ENCODE data around the gene PON1. TPM values are rescaled to one million over a fixed set of nuclear protein-coding genes. Genes with fewer than 3 reads are reported as not detected.

PON1 gene
- total RNA-seq, 2 donors from 2014 or later, result not detected

- no peak for ATAC-seq (replicated peaks)
- Mint-ChIP-seq H3K4me1 (no peaks in the 10 kb centered on the region), H3K27me3 (peaks cover 15% of the 10 kb centered on the region), H3K27ac (no peak overlapping the region), H3K36me3 (ENCODE audit: low read depth) (no peaks in the 10 kb centered on the region), H3K9me3 (no peaks in the 10 kb centered on the region), H3K4me3 (no peak overlapping the region)
Measured at GRCh38 chr7:95303013-95303905, 21.1 kb downstream of the PON1 start.

GRCh38 chr7:95298091-95298490 lies 26.2 kb downstream of the PON1 start:
- H3K4me3 Mint-ChIP-seq, result no peak overlapping the region

GRCh38 chr7:95297041-95297440 lies 27.3 kb downstream of the PON1 start:
- H3K27me3 Mint-ChIP-seq, result peaks cover 15% of the 10 kb centered on the region
- no peaks in the 10 kb centered on the region for H3K36me3 Mint-ChIP-seq (ENCODE audit: low read depth)
- H3K4me1 Mint-ChIP-seq, result no peaks in the 10 kb centered on the region
- no peak overlapping the region for H3K27ac Mint-ChIP-seq
- H3K4me3 Mint-ChIP-seq, result no peak overlapping the region
- no peaks in the 10 kb centered on the region for H3K9me3 Mint-ChIP-seq
- no peak for ATAC-seq (replicated peaks)

More at GRCh38 chr7:95298091-95298490, 26.2 kb downstream of the PON1 start:
- Mint-ChIP-seq H3K9me3 (no peaks in the 10 kb centered on the region), H3K27me3 (peaks cover 18% of the 10 kb centered on the region), H3K27ac (no peak overlapping the region), H3K4me1 (no peaks in the 10 kb centered on the region), H3K36me3 (ENCODE audit: low read depth) (no peaks in the 10 kb centered on the region)
- no peak for ATAC-seq (replicated peaks)

- H3K27ac Mint-ChIP-seq, result no peak overlapping the region
- H3K27me3 Mint-ChIP-seq, result peaks cover 15% of the 10 kb centered on the region
- H3K36me3 Mint-ChIP-seq (ENCODE audit: low read depth), result no peaks in the 10 kb centered on the region
- no peaks in the 10 kb centered on the region for H3K4me1 Mint-ChIP-seq
- no peak for ATAC-seq (replicated peaks)
- no peak overlapping the region for H3K4me3 Mint-ChIP-seq
- H3K9me3 Mint-ChIP-seq, result no peaks in the 10 kb centered on the region
Measured at GRCh38 chr7:95296456-95296855, 27.9 kb downstream of the PON1 start.

- H3K27ac Mint-ChIP-seq, result no peak overlapping the region
- ATAC-seq (replicated peaks), result no peak
- H3K9me3 Mint-ChIP-seq, result no peaks in the 10 kb centered on the region
- peaks cover 18% of the 10 kb centered on the region for H3K27me3 Mint-ChIP-seq
- H3K4me3 Mint-ChIP-seq, result no peak overlapping the region
- no peaks in the 10 kb centered on the region for H3K4me1 Mint-ChIP-seq
- no peaks in the 10 kb centered on the region for H3K36me3 Mint-ChIP-seq (ENCODE audit: low read depth)
Measured at GRCh38 chr7:95295397-95295796, 28.9 kb downstream of the PON1 start.

- no peak for ATAC-seq (replicated peaks)
- Mint-ChIP-seq H3K36me3 (ENCODE audit: low read depth) (no peaks in the 10 kb centered on the region), H3K4me3 (no peak overlapping the region), H3K27ac (no peak overlapping the region), H3K4me1 (no peaks in the 10 kb centered on the region), H3K27me3 (peaks cover 24% of the 10 kb centered on the region), H3K9me3 (no peaks in the 10 kb centered on the region)
Measured at GRCh38 chr7:95290166-95290830, 34.0 kb downstream of the PON1 start.

- ATAC-seq (replicated peaks), result no peak
- H3K27ac Mint-ChIP-seq, result no peak overlapping the region
- no peaks in the 10 kb centered on the region for H3K36me3 Mint-ChIP-seq (ENCODE audit: low read depth)
- no peaks in the 10 kb centered on the region for H3K9me3 Mint-ChIP-seq
- H3K4me1 Mint-ChIP-seq, result no peaks in the 10 kb centered on the region
- H3K4me3 Mint-ChIP-seq, result no peak overlapping the region
- H3K27me3 Mint-ChIP-seq, result peaks cover 24% of the 10 kb centered on the region
Measured at GRCh38 chr7:95286096-95286495, 38.2 kb downstream of the PON1 start.

- no peak overlapping the region for H3K4me3 Mint-ChIP-seq
- H3K36me3 Mint-ChIP-seq (ENCODE audit: low read depth), result no peaks in the 10 kb centered on the region
- H3K27ac Mint-ChIP-seq, result no peak overlapping the region
- no peaks in the 10 kb centered on the region for H3K9me3 Mint-ChIP-seq
- no peaks in the 10 kb centered on the region for H3K4me1 Mint-ChIP-seq
- no peak for ATAC-seq (replicated peaks)
- peaks cover 9% of the 10 kb centered on the region for H3K27me3 Mint-ChIP-seq
Measured at GRCh38 chr7:95279417-95279816, 44.9 kb downstream of the PON1 start.

- Mint-ChIP-seq H3K27ac (no peak overlapping the region), H3K4me1 (no peaks in the 10 kb centered on the region), H3K4me3 (no peak overlapping the region), H3K36me3 (ENCODE audit: low read depth) (no peaks in the 10 kb centered on the region), H3K9me3 (no peaks in the 10 kb centered on the region), H3K27me3 (peaks cover 16% of the 10 kb centered on the region)
- ATAC-seq (replicated peaks), result no peak
Measured at GRCh38 chr7:95276114-95276513, 48.2 kb downstream of the PON1 start.

GRCh38 chr7:95269640-95270039 lies 54.7 kb downstream of the PON1 start:
- ATAC-seq (replicated peaks), result peak; percentile 70
- Mint-ChIP-seq H3K4me3 (no peak overlapping the region), H3K27ac (no peak overlapping the region), H3K36me3 (ENCODE audit: low read depth) (no peaks in the 10 kb centered on the region), H3K4me1 (no peaks in the 10 kb centered on the region), H3K27me3 (peaks cover 16% of the 10 kb centered on the region), H3K9me3 (no peaks in the 10 kb centered on the region)

GRCh38 chr7:95267754-95268153 lies 56.6 kb downstream of the PON1 start:
- Mint-ChIP-seq H3K4me3 (no peak overlapping the region), H3K9me3 (no peaks in the 10 kb centered on the region), H3K27me3 (peaks cover 14% of the 10 kb centered on the region), H3K27ac (no peak overlapping the region), H3K4me1 (no peaks in the 10 kb centered on the region), H3K36me3 (ENCODE audit: low read depth) (no peaks in the 10 kb centered on the region)
- ATAC-seq (replicated peaks), result no peak

GRCh38 chr7:95265634-95266033 lies 58.7 kb downstream of the PON1 start:
- Mint-ChIP-seq H3K4me1 (no peaks in the 10 kb centered on the region), H3K9me3 (no peaks in the 10 kb centered on the region), H3K36me3 (ENCODE audit: low read depth) (no peaks in the 10 kb centered on the region), H3K27me3 (peaks cover 7% of the 10 kb centered on the region), H3K27ac (no peak overlapping the region), H3K4me3 (no peak overlapping the region)
- ATAC-seq (replicated peaks), result no peak

GRCh38 chr7:95264363-95264891 lies 59.9 kb downstream of the PON1 start:
- H3K27ac Mint-ChIP-seq, result no peak overlapping the region

GRCh38 chr7:95263785-95264362 lies 60.5 kb downstream of the PON1 start:
- ATAC-seq (replicated peaks), result no peak
- no peak overlapping the region for H3K4me3 Mint-ChIP-seq
- no peaks in the 10 kb centered on the region for H3K4me1 Mint-ChIP-seq
- H3K27me3 Mint-ChIP-seq, result peaks cover 7% of the 10 kb centered on the region
- no peaks in the 10 kb centered on the region for H3K36me3 Mint-ChIP-seq (ENCODE audit: low read depth)
- H3K27ac Mint-ChIP-seq, result no peak overlapping the region
- H3K9me3 Mint-ChIP-seq, result no peaks in the 10 kb centered on the region

More at GRCh38 chr7:95264363-95264891, 59.9 kb downstream of the PON1 start:
- ATAC-seq (replicated peaks), result no peak
- Mint-ChIP-seq H3K4me3 (no peak overlapping the region), H3K27me3 (peaks cover 7% of the 10 kb centered on the region), H3K9me3 (no peaks in the 10 kb centered on the region), H3K36me3 (ENCODE audit: low read depth) (no peaks in the 10 kb centered on the region), H3K4me1 (no peaks in the 10 kb centered on the region)

Measured in activated T-helper 17 cell treated with anti-CD3 and anti-CD28 coated beads, Interleukin-2, amount 50 U/mL, for 72 hours (primary cell).